Activated T-cell treated with anti-CD3 and anti-CD28 coated beads for 24 hours (primary cell): ENCODE measurements around the gene SENP1.

ENCODE experiments used
- DNase-seq: peaks from one replicate; pipeline ENCODE4 v3.0.0-alpha.2; 2020; ENCODE audit warnings: low read depth

Gene SENP1

DNA sequence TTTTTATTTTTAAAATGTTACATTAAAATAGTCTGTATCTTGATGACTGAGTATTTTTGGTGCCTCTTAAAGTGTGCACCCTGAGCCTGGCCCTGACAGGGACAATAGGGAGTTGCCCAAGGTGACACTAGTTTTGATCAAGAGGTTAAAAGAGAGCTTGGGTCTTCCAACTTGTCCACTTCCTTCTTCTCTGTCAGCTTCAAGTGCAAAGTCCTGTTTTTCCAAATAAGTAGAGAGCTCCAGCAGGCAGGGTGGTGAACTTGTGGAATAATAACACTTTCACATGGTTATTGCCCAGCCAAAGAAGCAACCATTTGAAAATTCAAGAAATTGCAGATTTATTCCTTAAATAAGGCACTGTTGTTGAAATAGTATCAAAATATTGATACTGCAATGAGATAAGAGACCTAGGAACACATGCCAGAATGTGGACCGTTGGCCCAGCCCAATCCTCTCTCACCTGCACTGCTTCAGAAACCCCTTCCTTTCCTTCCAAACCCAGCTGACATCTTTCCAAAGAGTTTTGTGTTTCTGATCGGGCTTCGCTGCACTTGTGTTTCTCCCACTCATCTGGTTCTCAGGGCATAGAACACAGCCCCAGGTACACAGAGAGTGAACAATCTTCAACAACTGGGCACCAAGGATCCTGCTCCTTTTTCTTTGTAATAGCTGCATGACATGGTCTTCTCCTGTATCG lies 87.8 kb downstream of the SENP1 start:
- no peak for DNase-seq

DNA sequence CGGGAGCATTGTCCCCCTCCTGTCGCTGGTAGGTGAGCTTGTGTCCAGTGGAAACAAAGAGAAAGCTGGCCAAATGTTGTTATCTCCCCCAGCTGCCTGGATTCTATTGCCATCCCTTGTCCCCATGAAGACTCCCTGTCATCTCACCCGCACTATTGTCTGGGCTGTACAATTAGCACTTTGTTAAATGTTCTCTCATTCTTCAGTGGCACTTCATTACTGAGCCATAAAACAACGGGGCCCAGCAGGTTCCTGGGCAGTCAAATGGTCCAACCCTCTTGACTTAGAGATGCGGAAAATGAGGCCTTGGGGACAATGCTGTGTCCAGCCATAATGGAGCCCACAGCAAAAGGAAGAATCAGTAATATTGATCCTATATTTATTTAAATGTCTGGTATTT lies 88.4 kb downstream of the SENP1 start:
- no peak for DNase-seq

DNA sequence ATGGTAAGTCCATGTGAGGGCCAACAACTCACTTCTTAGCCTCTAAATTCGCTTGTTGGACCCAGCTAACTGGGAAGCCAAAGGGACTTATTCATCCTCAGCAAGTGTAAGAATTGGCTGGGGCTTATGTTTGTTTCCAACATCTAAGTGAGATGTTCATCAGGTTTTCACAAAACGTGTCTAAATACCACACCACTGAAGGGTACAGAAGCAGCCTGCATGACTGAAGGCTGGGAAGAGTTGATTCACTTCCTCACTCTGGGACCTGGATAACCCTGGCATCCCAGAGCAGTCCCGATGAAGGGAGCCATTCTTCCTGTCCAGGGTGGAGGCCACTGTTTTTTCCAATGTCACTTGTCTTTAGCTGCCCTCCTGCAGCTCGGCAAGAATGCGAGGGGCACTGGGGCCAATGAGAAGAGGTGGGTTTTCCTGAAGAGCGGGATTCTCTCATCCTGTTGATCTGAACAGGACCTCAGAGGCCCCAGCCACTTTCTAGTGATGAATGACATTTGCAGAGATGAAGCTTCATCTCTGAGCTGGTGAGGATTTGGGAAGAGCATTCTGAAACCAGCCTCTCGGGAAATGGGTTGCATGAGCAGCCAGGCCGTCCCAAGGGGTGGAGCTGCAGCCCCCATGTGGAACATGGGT lies 89.4 kb downstream of the SENP1 start:
- no peak for DNase-seq

GRCh38 chr12:48015954-48016353 lies 89.9 kb downstream of the SENP1 start:
- DNase-seq, result no peak

DNA sequence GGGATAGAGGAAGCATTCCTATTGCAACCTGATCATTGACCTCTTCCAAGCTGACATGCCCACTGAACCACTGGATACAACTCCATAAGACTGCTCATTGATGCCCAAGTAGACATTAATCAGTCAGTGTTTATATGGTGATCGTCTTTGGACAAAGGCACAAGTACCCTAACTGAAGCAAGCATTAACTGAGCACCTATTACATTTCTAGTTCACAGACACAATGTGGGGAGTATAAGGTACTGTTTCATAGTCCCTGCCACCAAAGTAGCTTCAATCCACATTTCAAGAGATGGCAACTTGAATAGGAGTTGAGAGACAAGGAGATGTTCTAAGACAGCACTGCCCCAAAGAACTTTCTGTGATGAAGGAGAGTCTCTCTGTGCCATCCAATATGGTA lies 90.8 kb downstream of the SENP1 start:
- no peak for DNase-seq

DNA sequence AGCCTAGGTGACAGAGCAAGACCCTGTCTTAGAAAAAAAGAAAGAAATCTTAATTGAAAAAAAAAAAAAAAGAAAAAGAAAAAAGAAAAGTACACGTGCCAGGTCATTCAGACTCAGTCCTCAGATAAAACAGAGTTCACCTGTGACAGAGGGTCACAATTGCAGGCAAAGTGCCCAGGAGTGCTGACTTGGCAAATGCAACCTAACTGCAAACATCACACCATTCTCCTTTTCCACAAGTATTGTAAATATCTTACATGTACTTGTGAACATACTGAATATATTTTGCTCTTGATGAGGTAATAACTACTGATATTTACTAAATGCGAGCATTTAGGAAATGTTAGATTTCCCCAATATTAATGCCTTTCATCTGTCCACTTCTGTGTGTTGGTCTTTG lies 92.6 kb downstream of the SENP1 start:
- DNase-seq, result no peak

- DNase-seq, result no peak
Measured at GRCh38 chr12:48012070-48012469, 93.8 kb downstream of the SENP1 start.

DNA sequence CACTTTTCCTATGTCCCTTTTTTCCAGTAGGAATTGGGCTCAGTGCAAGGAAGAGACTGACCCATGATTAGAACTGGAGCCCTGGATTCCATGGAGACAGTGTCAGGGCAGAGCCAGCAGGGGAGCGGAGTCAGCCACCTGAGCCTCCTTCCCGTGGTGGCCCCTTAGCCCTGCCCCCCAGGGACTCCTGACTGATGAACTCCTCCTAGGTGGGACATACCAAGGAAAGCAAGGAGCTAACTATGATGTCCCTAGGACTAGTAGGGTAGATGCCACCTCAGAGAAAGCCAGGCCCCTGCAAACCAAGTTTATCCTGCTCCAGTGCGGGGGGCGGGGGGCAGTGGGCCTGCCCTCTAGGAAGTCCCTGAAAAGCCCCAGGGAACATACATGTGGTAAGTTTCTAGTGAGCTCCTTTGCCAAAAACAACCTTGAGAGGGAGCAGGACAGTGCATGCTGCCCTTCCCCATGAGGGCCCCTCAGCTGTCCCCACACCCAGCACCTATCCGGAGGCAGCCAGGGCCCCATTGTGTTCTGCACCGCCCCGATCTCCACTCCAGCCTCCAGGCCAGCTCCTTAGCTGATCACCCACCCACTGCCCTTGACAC lies 95.4 kb downstream of the SENP1 start:
- DNase-seq, result no peak

- DNase-seq, result no peak
Measured at GRCh38 chr12:48009471-48009870, 96.4 kb downstream of the SENP1 start.

DNA sequence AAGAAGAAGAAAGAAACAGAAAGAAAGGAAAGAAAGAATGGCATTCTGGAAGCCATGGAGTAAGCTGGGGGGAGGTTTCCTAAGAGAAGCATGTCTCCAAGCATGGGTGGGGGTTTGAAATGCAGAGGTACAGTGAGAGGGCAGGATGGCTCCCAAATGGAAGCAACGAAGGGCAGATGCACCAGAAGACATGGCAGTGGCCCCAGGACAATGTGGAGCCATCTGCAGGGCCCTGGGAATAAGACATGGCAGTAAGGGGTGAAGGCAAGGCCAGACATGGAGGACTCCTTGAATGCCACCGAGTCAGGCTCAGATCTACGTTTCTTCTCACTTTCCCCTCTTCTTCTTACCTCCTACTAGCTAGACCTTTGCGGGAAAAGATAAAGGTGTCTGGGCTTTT lies 96.9 kb downstream of the SENP1 start:
- no peak for DNase-seq

- no peak for DNase-seq
Measured at GRCh38 chr12:48008349-48008748, 97.5 kb downstream of the SENP1 start.

DNA sequence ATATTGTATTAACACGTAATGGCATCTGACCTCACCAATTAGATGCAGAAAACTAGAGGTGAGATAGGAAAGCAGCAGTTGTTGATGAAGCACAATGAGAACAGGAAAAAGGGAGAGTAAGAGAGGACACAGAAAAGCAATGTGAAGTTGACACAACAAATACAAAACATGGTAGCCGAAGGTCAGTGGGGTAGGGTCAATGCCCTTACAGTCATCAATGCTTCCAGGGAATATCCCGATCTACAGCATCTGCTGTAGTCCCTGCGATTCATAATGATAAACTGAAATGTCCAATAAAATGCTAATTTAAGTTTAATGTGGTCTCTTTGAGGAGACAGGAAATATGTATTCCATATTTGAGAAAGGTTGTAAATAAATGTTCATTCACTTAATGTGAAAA lies 98.7 kb downstream of the SENP1 start:
- DNase-seq, result no peak

DNA sequence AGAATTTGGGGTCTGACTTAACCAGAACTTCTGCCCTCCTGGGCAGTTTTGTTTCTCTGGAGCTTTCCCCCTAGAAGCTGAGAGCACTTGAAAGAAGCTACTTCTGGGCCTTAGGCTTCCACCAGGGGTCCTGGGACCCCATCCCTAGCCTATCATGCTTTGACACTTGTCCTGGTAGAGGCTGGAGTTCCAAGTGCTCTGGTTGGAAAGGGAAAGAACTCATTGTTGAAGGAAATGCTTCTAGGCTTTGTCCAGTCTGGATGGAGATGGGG lies 100.2 kb downstream of the SENP1 start:
- no peak for DNase-seq

GRCh38 chr12:48005001-48005749 lies 100.7 kb downstream of the SENP1 start:
- no peak for DNase-seq

- DNase-seq, result no peak
Measured at GRCh38 chr12:48004053-48004941, 101.6 kb downstream of the SENP1 start, which contains the start of gene COL2A1. Gene COL2A1 (minus strand): TSS chr12:48004476. CDS start chr12:48004321, 155 bp downstream.

- DNase-seq, result no peak
Measured at GRCh38 chr12:48003226-48004052, 102.4 kb downstream of the SENP1 start.

DNA sequence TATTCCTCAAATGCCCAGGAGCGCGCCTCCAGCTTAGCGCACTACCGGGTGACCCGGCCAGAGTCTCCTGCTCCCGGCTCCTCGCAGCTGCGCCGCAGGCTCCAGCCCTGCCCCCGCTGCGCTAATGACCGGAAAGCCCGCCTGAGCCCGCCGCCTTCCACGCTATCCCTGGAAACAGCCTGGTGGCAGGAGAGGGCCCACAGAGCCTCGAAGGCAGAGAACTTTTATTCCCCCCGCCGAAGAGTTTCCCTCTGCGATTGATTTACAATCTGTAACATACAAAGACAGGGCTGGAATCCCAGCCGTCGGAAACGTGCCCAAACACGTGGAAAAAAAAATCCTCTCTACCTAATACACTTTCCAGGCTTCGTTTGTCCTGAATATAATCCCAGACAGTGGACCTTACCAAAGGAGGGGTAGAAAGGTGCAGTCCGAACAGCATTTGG lies 103.1 kb downstream of the SENP1 start:
- DNase-seq, result no peak

GRCh38 chr12:48002414-48002730 lies 103.5 kb downstream of the SENP1 start:
- DNase-seq, result no peak

DNA sequence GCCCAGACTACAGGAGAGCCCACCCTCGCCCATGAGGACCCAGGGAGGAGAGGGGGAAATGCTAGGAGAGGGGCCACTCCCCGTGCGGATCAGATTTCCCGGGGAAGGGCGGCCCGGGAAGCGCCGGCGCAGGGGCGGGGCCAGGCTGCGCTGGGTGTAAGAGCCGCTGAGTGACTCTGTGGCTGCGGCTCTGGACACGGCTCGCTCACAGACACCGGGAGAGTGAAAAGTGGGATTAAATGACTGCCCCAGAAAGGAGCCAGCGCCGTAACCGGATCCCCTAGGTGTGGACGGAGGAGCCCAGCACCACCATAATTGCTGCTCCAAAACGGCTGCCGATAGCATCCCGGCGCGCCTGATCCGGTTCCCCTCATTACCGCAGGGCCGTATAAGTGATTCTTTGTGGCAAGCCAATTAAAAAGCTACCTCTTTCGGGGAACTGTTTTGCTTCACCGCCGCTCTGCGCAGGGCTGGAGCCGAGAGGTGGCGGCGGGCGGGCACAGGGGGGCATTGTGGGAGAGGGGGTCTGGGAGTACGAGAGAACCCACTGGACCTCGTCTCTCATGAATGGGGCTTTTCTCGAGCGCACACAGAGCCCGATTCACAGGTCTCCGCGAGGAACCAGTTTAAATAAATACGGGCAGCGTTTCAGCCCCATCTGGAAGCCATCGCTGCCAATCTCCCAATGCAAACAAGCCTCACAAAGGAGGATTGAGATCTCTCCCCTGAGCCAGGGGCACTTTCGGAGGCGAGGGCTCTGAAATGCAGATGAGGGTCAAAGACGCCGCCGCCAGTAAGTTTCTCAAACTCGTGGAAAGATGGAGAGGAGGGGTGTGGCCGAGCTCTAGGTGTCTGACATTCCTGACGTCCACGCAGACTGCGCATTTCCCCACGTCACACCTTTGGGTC lies 104.1 kb downstream of the SENP1 start:
- DNase-seq, result no peak

- no peak for DNase-seq
Measured at GRCh38 chr12:48000878-48001504, 104.9 kb downstream of the SENP1 start.
